ENCODE measurements around the gene UPP1. TPM values are rescaled to one million over a fixed set of nuclear protein-coding genes. Genes with fewer than 3 reads are reported as not detected.

UPP1 gene
- 10.6 and 10.8 TPM in 2 replicates for total RNA-seq (2013; cell fraction: nucleolus; rRNA removed)
- 4.7 and 5.1 TPM in 2 replicates for total RNA-seq (2014; rRNA removed)
- total RNA-seq (2014; rRNA removed; fragmentation: Illumina TruSeq; extraction: Trizol): 2.5 and 2.9 TPM in 2 replicates
- total RNA-seq (2021): 6.2 and 6.3 TPM in 2 replicates
- polyA plus RNA-seq (2011; ENCODE audit: low read depth): 5.1 TPM
- 3.4 and 4.6 TPM in 2 replicates for polyA plus RNA-seq (2011; rRNA removed)
- 4.9 and 5.9 TPM in 2 replicates for polyA plus RNA-seq (2011; cell fraction: cytosol; rRNA removed)
- polyA plus RNA-seq (2011; cell fraction: nucleus; rRNA removed): 10.2 and 12.9 TPM in 2 replicates
- polyA plus RNA-seq (2012): 7.9 and 8.5 TPM in 2 replicates
- polyA plus RNA-seq (2014; fragmentation: Illumina TruSeq; extraction: Trizol): 2.6 and 3.5 TPM in 2 replicates
- 1 to 10 TPM in 1 of 2 experiments, under 1 TPM in 1; 0.93 to 3.8 TPM for polyA plus RNA-seq (2014; fragmentation: Nextera tagmentation; extraction: Ambion mirVana)
- 7.9 and 9.4 TPM in 2 replicates for polyA plus RNA-seq (2014; rRNA removed)
- 1 to 10 TPM; 3.1 to 3.9 TPM for polyA plus RNA-seq (2016; fragmentation: Nextera tagmentation; extraction: Ambion mirVana)
- polyA minus RNA-seq (2011; rRNA and poly(A)+ RNA removed): 2.6 and 4.6 TPM in 2 replicates
- 3.7 and 4.4 TPM in 2 replicates for polyA minus RNA-seq (2011; cell fraction: cytosol; rRNA and poly(A)+ RNA removed)
- 3.5 and 4.6 TPM in 2 replicates for polyA minus RNA-seq (2011; cell fraction: nucleus; rRNA and poly(A)+ RNA removed)
- Bru-seq, nascent RNA: percentile 63 among the genes with signal in this experiment
- percentile 56 among the genes with signal in this experiment for BruChase-seq, experiment 1, labeled RNA remaining after a 6-hour chase
- BruChase-seq, experiment 2, labeled RNA remaining after a 2-hour chase: percentile 54 among the genes with signal in this experiment
- long read RNA-seq, experiment 1, transcript UPP1-202 (6 exons, 955 nt): major isoform, 8 of 16 reads
- long read RNA-seq, experiment 1, partial matches to known transcripts: 0 of 16 reads
- long read RNA-seq, experiment 1, other reads (novel, unspliced or antisense): 3 of 16 reads
- long read RNA-seq, experiment 2, transcript UPP1-203 (9 exons, 1,375 nt): major isoform, 5 of 16 reads
- long read RNA-seq, experiment 2, partial matches to known transcripts: 2 of 16 reads
- long read RNA-seq, experiment 2, other reads (novel, unspliced or antisense): 4 of 16 reads

DNA sequence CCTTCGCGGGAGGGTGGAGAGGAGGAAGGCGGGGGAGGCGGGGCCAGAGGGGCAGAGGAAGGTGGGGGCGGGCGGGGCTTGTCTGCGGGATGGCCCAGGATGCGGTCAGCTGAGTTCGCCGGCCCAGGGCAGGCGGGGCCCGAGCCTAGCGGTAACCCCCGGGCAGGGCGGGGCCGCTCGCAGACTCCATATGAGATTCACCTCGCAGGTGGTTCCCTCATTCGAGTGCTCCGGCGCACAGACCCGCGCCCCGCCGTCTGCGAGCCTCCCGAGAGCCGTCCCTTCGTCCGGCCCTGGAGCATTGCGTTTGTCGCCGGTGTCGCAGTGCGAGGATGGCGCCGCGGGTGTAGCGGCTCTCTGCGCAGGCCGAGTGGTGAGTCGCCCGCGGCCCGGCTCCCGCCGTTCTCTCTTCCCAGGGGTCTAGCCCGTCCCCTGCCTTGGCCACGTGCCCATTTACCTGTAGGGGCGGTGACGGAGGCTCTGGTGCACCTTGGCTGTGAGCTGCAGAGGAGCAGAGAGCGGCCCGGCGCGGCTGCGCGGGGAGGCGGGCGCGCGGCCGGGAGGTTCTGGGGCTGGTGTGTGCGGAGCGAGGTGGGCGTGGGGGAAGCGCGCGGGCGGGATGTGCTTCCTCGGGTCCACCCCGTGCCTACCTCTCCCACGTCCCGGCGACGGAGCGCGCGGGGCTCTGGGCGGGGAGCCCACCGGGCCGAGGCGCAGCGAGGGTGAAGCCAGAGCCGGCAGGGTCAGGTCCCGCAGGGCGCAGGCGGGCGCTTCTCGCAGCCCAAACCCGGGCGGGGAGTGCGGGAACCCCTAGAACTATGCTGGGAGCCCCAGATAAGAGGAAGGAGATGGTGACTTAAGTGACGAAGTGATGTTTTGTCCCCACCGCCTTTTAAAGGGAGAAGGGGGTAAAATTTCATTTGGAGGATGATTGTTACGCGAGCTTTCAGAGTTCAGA, at the start of gene UPP1:
Gene UPP1 (plus strand): TSS at position 220 of the 958 bp plus-strand sequence. CDS start 5,519 bp downstream, outside the sequence.
- BruUV-seq (replicated peaks): no TSS peak
- whole genome bisulfite sequencing (ENCODE audit: insufficient coverage, insufficient replicate concordance, low lambda C conversion rate, missing lambda C conversion rate): 11% methylated on average over 71 of the region's 96 CpGs
- ATAC-seq (peak; percentile 76), FAIRE-seq (no peak), DNase-seq (ENCODE audit: low read depth, low spot score) (no peak)
- Histone ChIP-seq H3K4me3 (peak within 1 kb of the TSS; percentile 73), H3K79me2 (ENCODE audit: control insufficient read depth, insufficient read depth, low read length) (no peaks in the 10 kb centered on the region), H3K4me2 (ENCODE audit: control insufficient read depth, insufficient read depth) (peak within 1 kb of the TSS; percentile 77), H3K27ac (ENCODE audit: control insufficient read depth, insufficient read depth) (peak within 1 kb of the TSS; percentile 89), H3K9me3 (replicated peaks; ENCODE audit: control insufficient read depth, insufficient read depth, low read length) (no peaks in the 10 kb centered on the region; the same call in 2 of the 3 replicates), H3K36me3 (ENCODE audit: control insufficient read depth in 2 of 2, insufficient read depth in 2 of 2, low read length in 1 of 2) (no peaks in the 10 kb centered on the region), H3K27me3 (replicated peaks in 1 of 2; ENCODE audit: control insufficient read depth in 2 of 2, insufficient read depth in 2 of 2, low read length in 1 of 2) (no peaks in the 10 kb centered on the region; a peak in 1 of 4 replicates), H3K4me1 (ENCODE audit: control insufficient read depth, insufficient read depth, low read length) (peaks cover 37% of the 10 kb centered on the region), H2AFZ (ENCODE audit: control insufficient read depth, low read depth, low read length) (peak within 1 kb of the TSS; percentile 82), H3K9ac (ENCODE audit: control insufficient read depth, insufficient read depth, low read length) (peak within 1 kb of the TSS; percentile 87), H4K20me1 (ENCODE audit: control insufficient read depth, insufficient read depth) (no peaks in the 10 kb centered on the region)
- ChIA-PET CTCF (interaction anchor here (1.0 to 10.7 kb wide), 4 partner anchors 16 to 101 kb away, joined by 3 to 56 read pairs (median 7); no protein-coding TSS in a partner anchor), POLR2A (interaction anchor here (1.3 kb wide), 1 partner anchor 98 kb away, joined by 5 read pairs; no protein-coding TSS in a partner anchor), SMC1A (ENCODE audit: uncharacterized antibody, unreplicated experiment) (interaction anchor here (0.6 to 2.4 kb wide), 4 partner anchors 17 to 75 kb away, joined by 3 to 6 read pairs (median 3); no protein-coding TSS in a partner anchor), RAD21 (ENCODE audit: unreplicated experiment) (interaction anchor here (1.1 to 1.7 kb wide), 2 partner anchors 98 to 152 kb away, joined by 3 to 6 read pairs; no protein-coding TSS in a partner anchor)
- intact Hi-C loops (cut with micrococcal nuclease; ENCODE audit: unreplicated experiment): loop anchor here (2.0 kb wide), 2 partner anchors 111 to 169 kb away; partner anchors contain the start of gene HUS1
- in situ Hi-C loops (cut with MboI): no loop called here
- TF ChIP-seq EGR1 (IDR thresholded peaks at IDR 0.05; ENCODE audit: borderline replicate concordance in 1 of 2, low read depth in 2 of 2, low read length in 2 of 2): peak in 1 of 2 experiments; percentile 69; a peak in 1 of 3 replicates
- no peak for TF ChIP-seq HDAC6 (IDR thresholded peaks at IDR 0.05; ENCODE audit: unreplicated experiment)
- no peak for TF ChIP-seq RELA (IDR thresholded peaks at IDR 0.05; ENCODE audit: borderline replicate concordance, partially characterized antibody)
- TF ChIP-seq STAT1 (conservative IDR thresholded peaks at IDR 0.05): no peak
- no peak for TF ChIP-seq BRCA1 (IDR thresholded peaks at IDR 0.05; ENCODE audit: low read depth, low read length)
- no peak for TF ChIP-seq GABPA (IDR thresholded peaks at IDR 0.05; ENCODE audit: low read depth)
- TF ChIP-seq ZNF217 (IDR thresholded peaks at IDR 0.05): no peak
- TF ChIP-seq, protein P1, sequence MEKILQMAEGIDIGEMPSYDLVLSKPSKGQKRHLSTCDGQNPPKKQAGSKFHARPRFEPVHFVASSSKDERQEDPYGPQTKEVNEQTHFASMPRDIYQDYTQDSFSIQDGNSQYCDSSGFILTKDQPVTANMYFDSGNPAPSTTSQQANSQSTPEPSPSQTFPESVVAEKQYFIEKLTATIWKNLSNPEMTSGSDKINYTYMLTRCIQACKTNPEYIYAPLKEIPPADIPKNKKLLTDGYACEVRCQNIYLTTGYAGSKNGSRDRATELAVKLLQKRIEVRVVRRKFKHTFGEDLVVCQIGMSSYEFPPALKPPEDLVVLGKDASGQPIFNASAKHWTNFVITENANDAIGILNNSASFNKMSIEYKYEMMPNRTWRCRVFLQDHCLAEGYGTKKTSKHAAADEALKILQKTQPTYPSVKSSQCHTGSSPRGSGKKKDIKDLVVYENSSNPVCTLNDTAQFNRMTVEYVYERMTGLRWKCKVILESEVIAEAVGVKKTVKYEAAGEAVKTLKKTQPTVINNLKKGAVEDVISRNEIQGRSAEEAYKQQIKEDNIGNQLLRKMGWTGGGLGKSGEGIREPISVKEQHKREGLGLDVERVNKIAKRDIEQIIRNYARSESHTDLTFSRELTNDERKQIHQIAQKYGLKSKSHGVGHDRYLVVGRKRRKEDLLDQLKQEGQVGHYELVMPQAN (conservative IDR thresholded peaks at IDR 0.05): peak; percentile 38; the same call in 1 of the 2 replicates
- peak in 1 of 2 experiments; percentile 55; a peak in 1 of 4 replicates for TF ChIP-seq BHLHE40 (IDR thresholded peaks at IDR 0.05; ENCODE audit: borderline replicate concordance in 1 of 2, low read depth in 2 of 2, low read length in 1 of 2)
- no peak for TF ChIP-seq SPI1 (IDR thresholded peaks at IDR 0.05; ENCODE audit: borderline replicate concordance, insufficient read depth, low read depth, low read length)
- TF ChIP-seq ZSCAN29 (IDR thresholded peaks at IDR 0.05): no peak
- TF ChIP-seq ZNF622 (IDR thresholded peaks at IDR 0.05): no peak
- 0 out of 2 replicates have a peak, but pooled peaks have one; percentile 0 for TF ChIP-seq TCF12 (IDR thresholded peaks at IDR 0.05; ENCODE audit: low read depth, low read length)
- no peak for TF ChIP-seq TAF1 (IDR thresholded peaks at IDR 0.05; ENCODE audit: borderline replicate concordance, low read depth, low read length)
- no peak for TF ChIP-seq FOS (IDR thresholded peaks at IDR 0.05; ENCODE audit: borderline replicate concordance, extremely low read depth, insufficient read length)
- TF ChIP-seq LARP7 (IDR thresholded peaks at IDR 0.05): peak; percentile 82; the same call in 1 of the 2 replicates
- TF ChIP-seq KDM1A (IDR thresholded peaks at IDR 0.05; ENCODE audit: borderline replicate concordance): no peak
